ENCODE data around the gene TNKS2.

Gene TNKS2

GRCh38 chr10:91860885-91861284 lies 62.7 kb downstream of the TNKS2 start:
- Histone ChIP-seq H3K9me2 (ENCODE audit: low read depth, low read length) (no peaks in the 10 kb centered on the region), H3K36me3 (ENCODE audit: insufficient read depth, low read length) (peaks cover 50% of the 10 kb centered on the region), H3K79me2 (ENCODE audit: insufficient read depth, low read length) (no peaks in the 10 kb centered on the region), H3K4me1 (ENCODE audit: insufficient read depth, low read length, severe bottlenecking) (no peaks in the 10 kb centered on the region), H2AFZ (ENCODE audit: low read length) (no peak overlapping the region), H4K20me1 (ENCODE audit: insufficient read depth, low read length) (no peaks in the 10 kb centered on the region), H3F3A (ENCODE audit: insufficient read depth, low read length) (no peaks in the 10 kb centered on the region), H3K9me3 (ENCODE audit: low read length) (no peaks in the 10 kb centered on the region), H3K27ac (ENCODE audit: low read depth, low read length, poor library complexity, severe bottlenecking) (no peak overlapping the region), H3K4me2 (ENCODE audit: low read length) (no peak overlapping the region), H3K4me3 (ENCODE audit: low read depth, low read length, poor library complexity, severe bottlenecking) (no peak overlapping the region), H3K27me3 (ENCODE audit: insufficient read depth, low read length) (no peaks in the 10 kb centered on the region), H3K9ac (ENCODE audit: low read length) (no peak overlapping the region)
- no peak for TF ChIP-seq CTCF (IDR thresholded peaks at IDR 0.05; ENCODE audit: low read length)
- no peak for TF ChIP-seq EZH2 (IDR thresholded peaks at IDR 0.05; ENCODE audit: borderline replicate concordance, low read length)

GRCh38 chr10:91864099-91864498 lies 65.9 kb downstream of the TNKS2 start:
- no peak overlapping the region for H3K9ac ChIP-seq (ENCODE audit: low read length)
- no peak overlapping the region for H3K27ac ChIP-seq (ENCODE audit: low read depth, low read length, poor library complexity, severe bottlenecking)
- peaks cover 35% of the 10 kb centered on the region for H3K36me3 ChIP-seq (ENCODE audit: insufficient read depth, low read length)
- no peaks in the 10 kb centered on the region for H4K20me1 ChIP-seq (ENCODE audit: insufficient read depth, low read length)
- H3K79me2 ChIP-seq (ENCODE audit: insufficient read depth, low read length), result no peaks in the 10 kb centered on the region
- H2AFZ ChIP-seq (ENCODE audit: low read length), result no peak overlapping the region
- H3K9me3 ChIP-seq (ENCODE audit: low read length), result no peaks in the 10 kb centered on the region
- no peaks in the 10 kb centered on the region for H3K27me3 ChIP-seq (ENCODE audit: insufficient read depth, low read length)
- H3K9me2 ChIP-seq (ENCODE audit: low read depth, low read length), result no peaks in the 10 kb centered on the region
- H3K4me3 ChIP-seq (ENCODE audit: low read depth, low read length, poor library complexity, severe bottlenecking), result no peak overlapping the region
- TF ChIP-seq EZH2 (IDR thresholded peaks at IDR 0.05; ENCODE audit: borderline replicate concordance, low read length) (no peak), CTCF (IDR thresholded peaks at IDR 0.05; ENCODE audit: low read length) (no peak)
- no peaks in the 10 kb centered on the region for H3F3A ChIP-seq (ENCODE audit: insufficient read depth, low read length)
- H3K4me2 ChIP-seq (ENCODE audit: low read length), result no peak overlapping the region
- no peaks in the 10 kb centered on the region for H3K4me1 ChIP-seq (ENCODE audit: insufficient read depth, low read length, severe bottlenecking)

GRCh38 chr10:91864744-91865143 lies 66.5 kb downstream of the TNKS2 start:
- H3K36me3 ChIP-seq (ENCODE audit: insufficient read depth, low read length), result peaks cover 31% of the 10 kb centered on the region
- H3K27me3 ChIP-seq (ENCODE audit: insufficient read depth, low read length), result 0 out of 2 replicates have a peak, but pooled peaks cover 3% of the 10 kb centered on the region
- H3K79me2 ChIP-seq (ENCODE audit: insufficient read depth, low read length), result no peaks in the 10 kb centered on the region
- H2AFZ ChIP-seq (ENCODE audit: low read length), result no peak overlapping the region
- H4K20me1 ChIP-seq (ENCODE audit: insufficient read depth, low read length), result no peaks in the 10 kb centered on the region
- no peak overlapping the region for H3K4me3 ChIP-seq (ENCODE audit: low read depth, low read length, poor library complexity, severe bottlenecking)
- TF ChIP-seq CTCF (IDR thresholded peaks at IDR 0.05; ENCODE audit: low read length) (no peak), EZH2 (IDR thresholded peaks at IDR 0.05; ENCODE audit: borderline replicate concordance, low read length) (no peak)
- H3K9me3 ChIP-seq (ENCODE audit: low read length), result no peaks in the 10 kb centered on the region
- H3K27ac ChIP-seq (ENCODE audit: low read depth, low read length, poor library complexity, severe bottlenecking), result no peak overlapping the region
- H3F3A ChIP-seq (ENCODE audit: insufficient read depth, low read length), result no peaks in the 10 kb centered on the region
- H3K9me2 ChIP-seq (ENCODE audit: low read depth, low read length), result no peaks in the 10 kb centered on the region
- no peaks in the 10 kb centered on the region for H3K4me1 ChIP-seq (ENCODE audit: insufficient read depth, low read length, severe bottlenecking)
- H3K9ac ChIP-seq (ENCODE audit: low read length), result no peak overlapping the region
- no peak overlapping the region for H3K4me2 ChIP-seq (ENCODE audit: low read length)
